ENCODE results near the gene LIMD2.

LIMD2 gene

DNA sequence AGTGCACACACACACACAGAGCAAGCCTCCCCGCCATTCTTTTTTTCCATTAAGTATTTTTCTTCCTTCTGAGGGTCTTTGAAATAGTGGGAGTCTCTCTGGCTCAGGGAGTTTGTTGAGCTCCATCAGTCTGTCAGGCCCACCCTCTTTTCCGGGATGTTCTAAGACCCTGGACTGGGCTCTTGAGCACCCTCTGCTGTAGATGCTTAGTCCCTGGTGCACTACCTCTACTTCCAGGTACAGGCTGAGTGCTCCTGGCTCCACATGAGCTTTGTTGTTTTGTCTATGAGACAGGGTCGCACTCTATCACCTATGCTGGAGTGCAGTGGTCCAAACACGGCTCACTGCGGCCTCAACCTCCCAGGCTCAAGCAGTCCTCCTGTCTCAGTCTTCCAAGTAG is 20.7 kb downstream of the LIMD2 start:
- no peak for DNase-seq

DNA sequence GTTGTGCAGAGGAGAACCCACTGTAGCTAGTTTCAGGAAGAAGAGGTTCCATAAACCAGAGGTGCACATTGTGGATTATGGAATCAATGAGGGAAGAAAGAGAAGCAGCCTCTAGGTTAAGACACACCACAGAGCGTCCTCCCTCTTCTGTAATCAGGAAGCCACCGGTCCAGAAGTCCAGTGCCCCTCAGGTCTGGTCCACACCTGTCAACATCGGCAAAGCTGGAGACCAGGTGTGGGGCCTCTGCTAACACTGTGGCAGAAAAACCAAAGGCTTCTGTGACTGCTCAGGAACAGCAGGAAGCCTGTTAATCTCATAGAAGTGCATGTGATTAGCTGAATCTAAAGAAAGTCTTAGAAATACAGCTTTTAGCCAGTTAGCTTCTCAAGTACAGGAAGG is 23.3 kb downstream of the LIMD2 start:
- DNase-seq: no peak

DNA sequence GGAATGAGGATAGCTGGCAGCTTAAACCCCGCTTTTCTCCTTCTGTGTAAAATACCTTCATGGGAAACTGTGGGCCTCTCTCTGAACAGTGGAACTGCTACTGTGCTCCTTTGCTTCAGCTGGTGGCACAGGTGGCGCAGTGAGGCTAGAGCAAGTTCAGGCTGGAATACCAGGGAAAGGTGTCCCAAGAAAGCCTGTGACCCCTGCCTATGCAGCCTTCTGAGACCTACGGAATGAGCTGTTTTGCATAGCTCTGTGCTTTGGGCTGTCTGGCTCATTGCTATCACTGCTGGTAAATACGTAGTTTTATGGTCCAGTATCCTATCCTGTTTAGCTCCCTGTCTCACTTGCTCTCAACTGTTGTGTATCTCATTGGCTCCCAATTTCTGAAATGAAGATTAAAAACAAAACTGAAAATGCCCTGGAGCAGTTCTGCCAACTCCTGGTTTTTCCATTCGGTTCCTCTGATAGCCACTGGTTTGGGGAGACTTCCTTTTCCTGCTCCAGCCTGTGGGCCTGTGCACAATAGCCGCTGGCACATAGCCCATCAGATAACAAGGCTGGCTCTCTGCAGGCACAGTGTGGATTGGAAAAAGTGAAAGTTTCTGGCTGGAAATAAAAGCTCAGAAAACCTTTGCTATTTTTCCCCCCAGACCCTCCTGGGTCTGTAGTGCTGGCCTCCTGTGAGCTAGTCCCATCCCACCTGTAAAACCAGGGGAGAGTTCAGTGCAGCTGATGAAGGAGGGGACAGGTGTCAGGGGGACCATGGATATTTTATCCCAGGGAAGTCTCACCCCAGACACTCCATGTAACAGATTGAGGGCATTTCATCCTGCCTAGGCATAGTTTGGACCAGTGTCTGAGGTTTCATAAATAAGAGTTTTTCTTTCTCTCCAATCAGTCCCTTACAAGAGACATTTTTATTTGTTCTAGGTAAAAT is 24.0 kb downstream of the LIMD2 start:
- peak; percentile 94 for DNase-seq

DNA sequence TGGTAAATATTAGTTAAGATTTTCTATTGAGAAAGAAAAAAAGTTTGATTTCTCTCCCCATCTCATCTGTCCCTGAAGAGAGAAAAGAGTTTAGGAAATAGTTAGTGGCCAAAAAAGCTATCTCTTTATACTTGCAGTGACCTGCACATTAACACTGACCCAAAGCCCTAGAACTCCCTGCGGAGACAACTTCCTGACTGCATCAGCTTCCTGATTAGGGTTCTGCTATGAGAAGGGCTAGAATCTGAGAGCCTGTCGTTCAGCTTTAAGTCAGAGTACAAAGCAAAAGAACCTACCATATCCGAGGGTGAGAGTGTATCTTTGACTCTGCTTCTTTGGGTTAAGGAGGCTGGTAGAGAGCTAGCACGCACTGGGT is 24.7 kb downstream of the LIMD2 start:
- DNase-seq: peak; percentile 21

- no peak for DNase-seq
Observed at GRCh38 chr17:63672856-63673255, 27.1 kb downstream of the LIMD2 start.

DNA sequence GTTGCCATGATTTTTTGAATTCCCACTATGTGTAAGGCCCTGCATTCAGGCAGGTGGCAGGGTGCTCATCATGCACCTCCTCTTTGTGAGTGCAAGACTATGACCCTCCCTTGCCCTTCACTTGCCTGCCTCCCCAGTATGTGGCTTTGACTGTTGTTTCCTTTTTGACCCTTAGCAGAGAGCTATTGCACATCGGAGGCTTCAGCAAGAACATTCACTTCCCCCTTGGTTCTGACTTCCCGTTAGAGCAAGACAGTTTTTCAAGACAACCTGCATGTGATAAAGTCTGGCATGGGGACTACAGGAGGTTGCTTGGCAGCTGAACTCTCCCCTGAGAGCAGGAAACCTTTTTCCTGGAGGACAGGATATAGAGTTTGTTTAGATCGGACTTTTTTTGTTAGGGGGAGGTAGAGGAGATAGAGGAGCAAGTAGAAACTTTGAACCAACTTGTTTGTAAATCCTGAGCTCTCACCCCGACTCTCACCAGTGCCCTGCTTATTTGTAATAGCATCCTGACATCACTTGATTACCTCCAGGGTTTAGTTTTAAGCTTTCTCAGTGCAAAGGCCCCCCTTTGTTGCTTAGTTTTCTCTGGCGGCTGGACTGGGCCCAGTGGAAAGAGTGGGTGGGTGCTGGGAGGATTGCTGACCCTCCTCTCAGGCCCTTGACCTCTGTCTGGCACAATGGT is 34.3 kb downstream of the LIMD2 start:
- no peak for DNase-seq

- DNase-seq: no peak
Observed at GRCh38 chr17:63659850-63660249, 40.1 kb downstream of the LIMD2 start.

GRCh38 chr17:63658366-63658765 is 41.6 kb downstream of the LIMD2 start:
- DNase-seq: no peak

GRCh38 chr17:63657786-63658185 is 42.1 kb downstream of the LIMD2 start:
- DNase-seq: no peak

GRCh38 chr17:63653050-63653449 is 46.9 kb downstream of the LIMD2 start:
- no peak for DNase-seq

- DNase-seq: no peak
Observed at GRCh38 chr17:63652106-63652505, 47.8 kb downstream of the LIMD2 start.

DNA sequence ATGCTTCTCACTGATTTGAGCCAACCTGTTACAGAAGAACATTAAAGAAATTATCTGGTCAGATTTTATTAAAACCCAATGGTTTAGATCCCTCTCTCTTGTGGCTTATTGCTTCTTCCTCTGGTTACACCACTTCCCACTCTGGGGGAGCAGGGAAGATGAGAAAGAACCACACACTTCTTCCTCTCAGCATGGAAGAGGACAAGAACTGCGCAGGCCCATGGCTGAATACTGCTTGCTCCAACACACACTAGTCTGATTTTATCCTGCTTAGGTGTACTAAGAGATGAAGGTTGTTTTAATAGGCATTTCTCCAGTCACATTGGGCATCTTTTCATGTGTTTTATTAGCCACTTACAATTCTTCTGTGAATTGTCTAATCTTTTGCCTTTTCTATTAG is 50.1 kb downstream of the LIMD2 start:
- DNase-seq: no peak

- DNase-seq: no peak
Observed at GRCh38 chr17:63647936-63648335, 52.0 kb downstream of the LIMD2 start.

DNA sequence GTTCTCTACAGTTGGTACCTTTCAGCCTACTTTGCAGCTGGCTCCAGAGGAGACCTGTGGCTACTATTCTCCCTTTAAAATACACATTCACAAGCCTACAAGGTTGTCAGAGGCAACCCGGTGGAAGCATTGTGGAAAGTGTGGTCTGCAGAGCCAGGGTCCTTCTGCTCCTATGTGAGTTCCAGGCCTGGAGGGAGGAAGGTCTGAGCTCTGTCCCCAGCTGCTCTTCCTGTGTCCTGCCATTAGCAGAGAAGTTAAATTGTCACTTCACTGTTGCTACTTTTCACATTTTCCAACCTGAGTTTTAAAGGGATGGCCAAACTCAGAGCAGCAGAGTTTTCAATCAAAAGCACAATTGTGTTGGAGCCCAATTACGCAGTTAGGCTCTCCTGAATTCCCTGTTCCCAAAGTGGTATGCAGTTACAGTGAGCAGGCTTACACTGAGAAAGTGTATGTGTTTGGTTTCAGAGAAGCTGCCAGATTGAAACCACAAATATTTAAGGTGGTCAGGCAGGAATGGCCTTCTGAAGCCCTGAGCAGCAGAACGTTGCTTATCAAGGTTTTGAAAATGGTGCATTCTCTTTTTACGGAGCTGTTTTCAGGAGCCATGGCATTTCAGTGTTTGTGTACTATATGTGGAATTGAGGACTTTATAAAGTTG is 52.7 kb downstream of the LIMD2 start:
- peak; percentile 27 for DNase-seq

GRCh38 chr17:63646488-63646806 is 53.5 kb downstream of the LIMD2 start:
- DNase-seq: no peak
